ENCODE data around the gene MCC.
"Not testable (repeated sequence)": the region's sequence is repeated elsewhere in the genome, so short reads cannot be mapped to it uniquely, and the experiment has no call there.

MCC gene

DNA sequence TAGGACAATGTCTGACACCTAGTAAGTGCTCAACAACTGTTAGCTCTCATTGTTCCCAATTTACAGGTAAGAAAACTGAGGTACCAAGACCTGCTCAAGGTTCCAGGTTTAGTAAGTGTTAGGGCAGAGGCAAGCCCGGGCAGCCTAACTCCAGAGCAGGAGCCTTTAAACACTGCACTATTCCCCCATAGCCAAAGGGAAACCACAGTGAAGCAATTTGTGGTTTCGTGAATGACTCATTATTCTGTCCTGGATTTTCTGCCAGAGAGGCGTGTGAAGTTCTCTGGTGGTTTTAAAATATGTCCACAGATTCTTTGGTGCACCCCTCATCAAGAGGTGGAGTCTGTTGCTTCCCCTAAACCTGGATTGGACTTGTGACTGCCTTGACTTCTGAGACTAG, 1.0 kb upstream of the MCC start:
- no peak for DNase-seq

DNA sequence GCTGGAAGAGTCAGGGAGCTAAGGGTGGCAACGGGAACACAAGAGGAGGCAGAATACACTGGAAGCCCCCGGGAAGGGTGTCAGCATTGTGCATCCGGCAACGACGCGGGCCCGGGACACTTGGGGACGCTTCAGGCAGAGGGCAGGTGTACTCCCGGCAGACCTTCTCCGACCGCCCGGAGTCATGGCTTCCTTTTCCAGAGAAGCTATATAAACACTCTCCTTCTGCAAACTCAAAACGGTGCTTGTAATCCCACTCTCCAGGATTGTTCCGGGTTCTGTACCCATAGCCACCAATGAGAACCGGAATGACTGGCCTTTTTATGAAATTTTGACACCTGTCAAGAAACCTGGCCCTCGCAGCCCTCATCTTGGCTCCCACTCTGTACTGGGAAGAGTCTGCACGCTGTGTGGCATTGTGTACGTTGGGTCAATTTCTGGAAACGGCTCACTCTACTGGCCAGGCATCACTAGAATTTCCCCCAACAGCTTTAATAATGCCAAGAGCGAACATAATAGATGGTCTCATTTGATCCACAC, 462 bp upstream of the MCC start:
- no peak for DNase-seq

DNA sequence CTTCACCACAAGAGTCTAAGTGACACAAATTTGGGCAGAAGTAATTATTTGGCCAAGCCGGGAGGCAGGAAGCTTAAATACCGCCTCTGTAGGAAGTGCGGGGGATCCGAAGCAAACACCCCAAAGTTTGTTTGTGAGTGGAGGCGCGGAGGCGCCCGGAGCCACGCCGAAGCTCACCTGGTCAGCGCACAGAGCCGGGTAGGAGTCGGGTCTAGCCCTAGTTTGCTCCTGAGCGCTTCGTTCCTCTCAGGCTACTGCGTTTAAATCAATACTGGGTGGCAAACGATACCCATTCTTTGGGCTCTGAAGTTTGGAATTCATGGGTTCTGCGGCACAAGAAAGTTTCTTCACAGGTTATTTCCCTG, 855 bp downstream of the MCC start:
- DNase-seq: no peak

DNA sequence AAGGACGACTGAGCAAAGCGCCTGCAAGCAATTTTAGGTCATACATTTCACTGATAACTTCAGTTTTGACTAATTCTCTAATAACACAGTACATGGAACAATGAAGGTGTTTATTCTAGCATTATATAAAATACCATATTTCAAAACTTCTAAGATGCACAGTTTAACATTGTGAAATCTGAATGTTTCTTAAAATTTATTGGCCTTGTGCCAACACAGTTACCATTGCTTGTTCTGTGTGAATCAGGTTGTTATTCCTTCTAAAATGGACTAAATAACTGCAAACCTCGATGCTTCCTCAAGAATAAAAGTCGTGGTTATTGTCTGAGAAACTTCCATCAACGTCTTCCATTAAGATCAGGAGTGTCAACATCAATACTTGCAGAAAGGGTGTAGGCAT, 8.0 kb downstream of the MCC start:
- no peak for DNase-seq

DNA sequence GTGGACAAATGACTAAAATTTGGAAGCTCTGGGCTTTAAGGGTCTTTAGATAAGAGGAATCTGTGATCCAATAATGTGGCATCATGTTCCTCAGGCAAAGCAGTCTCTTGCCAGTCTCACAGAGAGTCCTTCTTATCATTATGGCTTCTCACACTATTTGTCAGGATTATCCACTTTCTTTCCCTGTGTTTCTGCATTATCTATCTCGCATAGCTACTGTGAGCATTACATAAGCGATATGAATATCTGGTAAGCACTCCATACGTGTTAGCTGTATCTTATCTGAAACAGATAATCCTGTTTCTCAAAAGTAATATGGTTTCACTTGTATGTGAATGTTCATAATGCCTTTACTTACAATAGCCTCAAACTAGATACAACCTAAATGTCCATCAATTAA, 9.6 kb downstream of the MCC start:
- DNase-seq: no peak

DNA sequence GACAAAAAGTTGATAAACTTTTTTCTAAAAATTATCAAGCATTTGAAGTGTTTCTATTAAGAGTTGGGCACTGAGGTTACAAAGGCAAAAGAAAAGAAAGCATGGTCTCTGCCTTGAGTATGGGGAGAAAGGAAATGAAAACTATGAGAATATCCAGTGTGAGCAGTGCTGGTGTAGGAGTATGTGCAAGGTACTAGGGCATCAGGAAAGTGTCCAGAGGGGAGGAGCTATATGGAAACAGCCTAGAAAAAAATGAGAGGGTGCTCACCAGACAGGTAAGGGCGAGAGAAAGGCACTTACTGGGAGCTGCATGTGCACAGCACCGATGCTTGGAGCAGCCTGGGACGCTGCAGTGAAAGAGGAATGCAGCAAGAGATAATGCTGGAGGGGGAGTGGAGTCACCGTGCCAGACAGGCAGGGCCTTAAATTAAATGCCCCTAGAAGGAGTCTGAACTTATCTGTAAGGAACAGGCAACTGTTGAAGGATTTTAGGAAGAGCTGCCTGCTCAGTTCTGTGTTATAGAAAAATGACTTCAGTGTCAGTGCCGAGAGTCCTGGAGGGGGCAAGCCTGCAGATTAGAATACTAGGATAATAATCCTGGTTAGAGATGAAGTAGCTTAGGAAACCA, 14.0 kb downstream of the MCC start:
- DNase-seq: no peak

DNA sequence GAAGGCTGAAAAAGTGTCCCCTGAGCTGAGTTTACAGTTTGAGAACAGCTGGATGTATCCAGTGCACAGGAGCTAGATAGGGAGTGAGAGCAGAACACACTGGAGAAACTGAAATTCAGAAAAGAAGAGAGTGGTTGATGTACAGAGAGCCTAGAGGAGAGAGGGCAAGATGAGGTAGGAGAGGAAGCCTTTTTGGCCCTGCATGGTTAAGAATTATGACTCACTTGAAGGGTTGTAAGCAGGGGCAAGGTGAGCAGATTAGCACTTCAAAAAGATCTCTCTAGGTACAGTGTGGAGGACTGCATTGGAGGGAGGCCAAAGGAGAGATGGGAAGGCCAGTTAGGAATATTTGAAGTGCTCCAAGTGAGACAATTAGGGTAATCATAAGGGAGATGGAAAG, 25.2 kb downstream of the MCC start:
- DNase-seq: no peak

DNA sequence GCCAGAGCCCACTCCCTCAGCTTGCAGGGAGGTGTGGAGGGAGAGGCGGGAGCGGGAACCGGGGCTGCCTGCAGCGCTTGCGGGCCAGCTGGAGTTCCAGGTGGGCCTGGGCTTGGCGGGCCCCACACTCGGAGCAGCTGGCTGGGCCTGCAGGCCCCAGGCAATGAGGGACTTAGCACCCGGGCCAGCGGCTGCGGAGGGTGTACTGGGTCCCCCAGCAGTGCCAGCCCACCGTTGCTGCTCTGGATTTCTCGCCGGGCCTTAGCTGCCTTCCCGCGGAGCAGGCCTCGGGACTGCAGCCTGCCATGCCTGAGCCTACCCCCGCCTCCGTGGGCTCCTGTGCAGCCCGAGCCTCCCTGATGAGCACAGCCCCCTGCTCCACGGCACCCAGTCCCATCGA, 31.1 kb downstream of the MCC start:
- not testable (repeated sequence) for DNase-seq

DNA sequence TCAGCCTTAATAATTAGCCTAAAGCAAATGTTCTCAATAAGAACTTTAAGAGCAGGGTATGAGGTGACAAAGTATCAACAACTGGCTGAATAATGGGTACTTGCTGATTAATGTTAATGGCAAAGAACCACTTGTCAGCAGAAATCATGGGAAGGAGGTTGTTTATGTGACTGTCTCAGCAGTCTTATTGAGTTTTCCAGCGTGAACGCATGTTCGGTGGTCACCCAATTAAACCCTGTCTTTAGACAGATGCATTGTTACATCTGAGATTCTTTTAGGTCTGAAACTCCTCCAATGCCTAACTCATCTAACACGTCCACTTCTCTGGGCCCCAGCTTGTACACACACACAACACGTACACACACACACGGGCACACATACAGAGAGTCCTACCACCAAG, 35.3 kb downstream of the MCC start:
- no peak for DNase-seq

DNA sequence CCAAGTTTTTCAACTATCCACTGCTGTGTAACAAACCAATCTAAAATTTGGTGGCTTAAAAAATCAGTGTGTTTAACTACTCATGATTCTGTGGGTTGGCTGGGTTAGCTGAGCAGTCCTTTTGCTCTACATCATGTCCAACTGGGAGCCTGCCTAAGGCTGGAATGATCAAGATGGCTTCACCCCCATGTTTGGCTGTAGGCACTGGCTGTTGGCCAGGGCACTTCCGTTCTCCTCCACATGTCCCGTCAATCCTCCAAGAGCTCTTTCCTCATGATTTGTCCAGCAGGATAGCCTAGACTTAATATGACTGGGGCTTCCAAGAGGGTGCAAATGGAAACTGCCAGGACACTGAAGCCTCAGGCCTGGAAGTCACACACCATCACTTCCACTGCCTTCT, 36.5 kb downstream of the MCC start:
- no peak for DNase-seq

DNA sequence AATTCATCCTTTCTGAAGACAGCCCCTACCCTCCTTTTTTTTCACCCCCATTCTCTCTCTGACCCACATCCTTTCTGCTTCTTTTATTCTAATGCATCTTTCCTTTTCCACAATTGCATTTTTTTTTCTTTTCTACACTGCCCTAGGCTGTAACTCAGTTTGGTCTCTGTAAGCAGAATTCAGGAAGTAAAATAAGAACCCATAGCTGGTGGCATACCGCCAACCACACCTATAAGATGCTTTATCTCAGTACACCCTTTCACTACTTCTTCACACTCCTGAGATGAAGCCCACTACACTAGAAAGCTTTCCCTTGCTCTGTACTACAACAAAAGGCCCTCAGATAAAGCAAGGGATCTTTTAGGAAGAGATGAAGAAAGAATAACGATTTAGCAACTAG, 37.3 kb downstream of the MCC start:
- no peak for DNase-seq

DNA sequence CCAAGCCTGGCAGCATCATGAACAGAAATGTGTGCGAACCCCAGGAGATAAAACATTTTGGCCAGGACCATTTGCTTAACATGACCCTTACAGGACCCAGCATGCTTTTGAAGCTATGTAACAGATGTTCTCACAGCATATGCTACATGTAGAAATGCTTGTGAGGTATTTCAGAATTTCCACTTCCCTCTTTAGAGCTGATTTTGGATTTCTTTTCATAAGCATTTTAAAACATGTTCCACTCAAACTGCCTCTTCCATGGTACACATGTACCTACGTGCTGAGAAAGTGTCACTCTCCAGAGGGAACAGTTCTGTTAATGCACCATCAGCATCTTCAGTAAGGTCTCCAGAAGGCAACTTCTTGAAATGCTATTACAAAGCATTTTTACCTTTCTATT, 37.8 kb downstream of the MCC start:
- DNase-seq: no peak

DNA sequence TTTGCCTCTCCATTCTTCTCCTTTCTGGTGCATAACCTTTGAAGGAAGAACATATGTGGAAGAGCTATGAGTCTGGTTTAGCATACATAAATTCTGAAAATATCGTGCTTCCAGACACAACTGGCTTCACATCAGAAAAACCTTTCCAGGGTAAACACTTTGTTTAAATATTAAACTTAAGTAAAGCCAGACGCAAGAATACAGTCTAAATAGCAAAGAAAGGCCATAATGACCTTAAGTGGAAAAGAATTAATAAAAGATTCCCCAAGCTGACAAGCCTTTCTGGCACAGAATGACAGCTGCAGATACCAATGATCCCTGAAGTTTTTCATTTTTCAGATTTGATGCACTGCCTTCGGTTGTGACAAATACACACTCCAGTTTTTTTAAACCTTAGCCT, 40.0 kb downstream of the MCC start:
- DNase-seq: no peak

DNA sequence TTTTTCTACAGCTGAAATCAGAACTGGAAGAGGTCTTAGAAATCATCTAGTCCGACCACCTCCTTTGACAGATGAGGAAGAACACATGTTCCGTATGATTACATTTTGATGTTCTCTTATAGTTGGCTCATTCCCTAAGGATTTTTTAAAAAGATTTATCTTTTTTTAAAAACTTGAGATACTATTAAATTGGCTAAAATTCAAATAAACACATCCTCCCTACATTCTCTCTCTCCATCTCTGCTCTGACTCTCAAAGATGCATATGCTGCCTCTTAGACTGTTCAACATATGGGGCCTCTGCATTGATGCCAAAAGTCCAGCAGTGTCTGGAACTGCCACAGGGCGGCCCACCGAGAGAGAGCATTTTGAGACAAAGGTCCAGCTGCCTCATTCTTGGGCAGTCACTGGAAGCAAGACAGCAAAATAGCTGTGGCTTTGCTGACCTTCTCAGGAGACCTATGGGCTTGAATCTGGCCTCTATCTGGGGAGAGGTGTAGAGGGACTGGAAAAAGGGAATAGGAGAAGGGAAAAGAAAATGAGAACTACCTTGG, 40.7 kb downstream of the MCC start:
- no peak for DNase-seq

DNA sequence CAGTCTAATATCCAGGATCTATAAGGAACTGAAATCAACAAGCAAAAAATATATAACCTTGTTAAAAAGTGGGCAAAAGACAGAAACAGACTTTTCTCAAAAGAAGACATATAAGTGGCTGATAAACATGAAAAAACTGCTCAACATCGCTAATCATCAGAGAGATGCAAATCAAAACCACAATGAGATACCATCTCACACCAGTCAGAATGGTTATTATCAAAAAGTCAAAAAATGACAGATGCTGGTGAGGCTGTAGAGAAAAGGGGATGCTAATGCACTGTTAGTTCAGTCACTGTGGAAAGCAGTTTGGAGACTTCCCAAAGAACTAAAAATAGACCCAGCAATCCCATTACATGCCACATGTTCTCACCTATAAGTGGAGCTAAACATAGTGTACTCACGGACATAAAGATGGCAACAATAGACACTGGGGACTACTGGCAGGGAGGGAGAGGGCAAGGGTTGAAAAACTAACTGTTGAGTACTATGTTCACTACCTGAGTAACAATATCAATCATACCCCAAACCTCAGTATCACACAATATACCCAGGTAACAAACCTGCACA, 41.8 kb downstream of the MCC start:
- no peak for DNase-seq

DNA sequence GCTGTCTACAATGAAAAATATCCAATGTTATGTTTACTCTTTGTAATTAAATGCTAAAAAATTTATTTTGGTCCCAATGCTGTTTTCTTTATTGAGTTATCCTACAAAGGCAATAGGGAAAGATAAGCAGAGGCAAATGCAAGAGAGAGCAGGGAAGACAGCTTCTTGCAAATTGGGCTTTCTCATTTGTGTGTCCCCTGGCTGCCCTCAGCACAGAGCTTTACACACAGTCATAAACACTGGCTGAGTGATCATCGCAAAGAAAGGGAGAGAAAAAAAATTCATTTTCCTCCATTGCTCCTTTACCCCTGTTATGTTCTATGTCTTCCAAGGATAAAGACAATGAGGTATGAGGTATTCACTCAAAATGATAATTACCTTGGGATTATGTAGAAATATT, 51.1 kb downstream of the MCC start:
- DNase-seq: no peak

DNA sequence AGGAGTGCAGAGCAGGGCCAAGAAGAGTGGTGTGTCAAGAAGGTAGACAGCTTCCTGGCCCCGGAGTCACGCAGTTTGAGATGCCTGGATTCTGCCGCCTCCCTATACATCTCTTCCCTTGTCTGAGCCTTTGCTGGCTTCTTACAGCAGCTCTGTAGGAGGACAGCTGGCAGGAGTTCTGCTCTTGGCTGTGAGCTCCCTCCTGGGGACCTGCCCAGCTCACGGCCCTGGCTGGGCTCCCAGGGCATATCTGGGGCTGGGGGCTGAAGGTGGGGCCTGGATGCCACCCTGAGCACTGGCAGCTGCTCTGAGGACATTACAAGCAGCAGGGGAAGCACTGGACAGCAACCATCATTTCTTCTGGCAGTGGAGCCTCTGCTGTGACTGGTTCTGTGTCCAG, 52.7 kb downstream of the MCC start:
- no peak for DNase-seq

DNA sequence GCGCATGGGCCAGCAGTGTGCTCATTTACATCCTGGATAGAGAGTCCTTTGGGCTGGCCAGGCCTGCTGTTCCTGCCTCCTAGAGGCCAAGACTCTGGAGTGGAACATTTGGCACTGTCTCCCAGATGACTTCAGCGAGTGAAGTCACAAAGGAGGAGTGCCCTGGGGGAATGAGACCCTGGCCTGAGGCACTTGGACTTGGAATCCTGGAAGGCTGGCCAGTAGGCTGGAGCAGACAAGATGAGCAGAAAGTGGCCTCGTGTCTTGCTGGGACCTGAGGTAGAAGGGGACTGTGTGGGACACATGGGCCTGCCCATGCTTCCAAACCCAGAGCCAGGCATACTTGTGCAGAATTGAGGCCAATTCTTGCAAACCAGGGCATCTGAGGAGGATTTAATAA, 53.4 kb downstream of the MCC start, which contains the start of gene TSSK1B:
TSSK1B (minus strand) TSS at position 101 of the 400 bp plus-strand sequence. CDS start 150 bp downstream, outside the sequence.
- no peak for DNase-seq

DNA sequence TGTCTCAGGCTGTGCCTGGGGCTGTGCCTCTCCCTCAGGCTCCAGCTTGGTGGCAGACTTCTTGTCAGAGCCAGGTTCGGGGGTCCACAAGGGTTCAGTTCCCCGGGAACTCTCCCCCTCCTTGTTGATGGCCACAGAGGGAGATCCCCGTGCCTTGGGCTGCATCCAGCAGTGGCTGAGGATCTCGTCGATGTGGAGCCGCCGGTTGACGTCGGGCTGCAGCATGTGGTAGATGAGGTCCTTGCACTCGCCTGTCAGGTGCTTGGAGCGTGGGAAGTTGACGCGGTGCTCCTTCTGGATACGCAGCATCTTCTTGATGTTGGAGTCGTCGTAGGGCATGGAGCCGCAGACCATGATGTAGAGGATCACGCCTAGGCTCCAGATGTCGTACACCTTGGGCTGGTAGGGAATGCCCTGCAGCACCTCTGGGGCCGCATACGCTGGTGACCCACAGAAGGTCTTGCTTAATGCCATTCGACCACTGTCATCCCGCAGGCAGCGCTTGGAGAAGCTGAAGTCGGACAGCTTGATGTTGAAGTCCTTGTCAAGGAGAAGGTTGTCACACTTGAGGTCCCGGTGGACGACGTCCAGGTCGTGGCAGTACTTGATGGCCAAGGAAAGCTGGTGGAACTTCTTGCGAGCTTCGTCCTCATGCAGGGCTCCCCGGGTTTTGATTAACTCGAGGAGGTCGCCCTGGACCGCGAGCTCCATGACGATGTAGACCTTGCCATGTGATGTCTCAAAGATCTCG, 54.2 kb downstream of the MCC start:
- no peak for DNase-seq

DNA sequence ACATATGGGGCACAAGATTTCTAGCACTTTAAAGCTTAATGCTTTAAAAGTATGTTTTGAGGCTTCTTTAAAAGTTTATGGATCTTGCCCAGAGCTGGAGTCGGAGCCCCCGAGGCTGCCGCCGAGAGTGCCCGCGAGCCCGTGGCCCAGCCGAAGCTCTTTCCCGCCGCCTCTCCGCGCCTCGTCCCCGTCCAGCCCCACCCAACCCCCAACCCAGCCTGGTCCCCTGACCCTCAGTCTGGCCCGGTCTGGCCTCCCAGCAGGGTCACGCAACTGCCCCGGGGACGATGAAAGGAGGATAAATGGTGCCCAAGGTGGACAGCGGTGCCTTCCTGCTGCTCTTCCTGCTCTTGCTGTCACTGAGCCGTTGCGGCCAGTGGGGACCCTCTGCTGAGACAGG, 55.2 kb downstream of the MCC start:
- no peak for DNase-seq

DNA sequence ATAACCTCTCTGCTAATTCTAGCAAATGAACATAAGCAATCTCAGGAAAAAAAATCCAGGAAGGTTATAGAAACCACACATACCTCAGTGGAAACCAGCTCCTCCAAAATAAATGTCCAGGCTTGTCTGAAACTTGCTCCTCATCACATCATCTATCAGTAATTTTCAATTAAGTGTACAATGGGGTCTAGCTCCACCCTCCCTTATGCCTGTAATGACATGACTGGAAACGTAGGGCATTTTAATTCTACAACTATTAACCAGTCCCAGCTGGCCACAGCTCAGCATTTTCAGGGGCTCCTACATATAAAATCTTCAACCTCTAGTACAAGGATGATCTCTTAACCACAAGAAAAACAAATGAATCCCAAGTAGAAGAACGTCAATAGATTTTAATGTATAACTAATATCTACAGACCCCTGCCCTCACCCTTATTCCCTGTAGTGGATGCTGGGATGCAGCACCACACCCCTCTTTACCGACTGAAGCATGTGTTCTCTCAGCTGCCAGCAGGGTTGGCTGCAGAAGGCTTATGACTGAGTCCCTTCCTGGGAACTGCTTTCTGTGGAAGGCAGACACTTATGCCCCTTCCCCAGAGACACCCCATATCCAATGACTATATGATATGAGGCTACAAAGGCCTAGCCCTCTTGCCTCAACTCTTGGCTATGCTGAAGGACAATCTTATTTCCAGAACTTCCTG, 60.2 kb downstream of the MCC start:
- DNase-seq: no peak

DNA sequence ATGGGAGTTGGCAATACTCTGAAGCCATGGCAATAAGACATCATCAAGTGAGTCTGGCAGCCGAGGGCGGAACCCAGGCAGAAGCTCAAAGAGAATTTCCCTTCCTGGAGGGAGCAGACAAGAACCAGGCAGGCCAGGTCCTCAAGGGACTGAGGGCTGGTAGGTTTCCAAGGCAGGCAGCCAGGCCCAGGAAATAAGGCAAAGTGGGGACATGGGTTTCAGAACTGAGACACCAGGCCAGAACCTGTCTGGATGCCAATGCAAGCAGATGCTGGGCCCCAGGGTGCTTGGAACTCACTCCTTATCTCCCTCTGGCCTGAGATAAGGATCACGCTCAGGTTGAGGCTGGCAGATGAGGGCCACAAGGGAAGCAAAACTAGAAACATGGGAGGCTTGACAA, 62.3 kb downstream of the MCC start:
- DNase-seq: no peak

DNA sequence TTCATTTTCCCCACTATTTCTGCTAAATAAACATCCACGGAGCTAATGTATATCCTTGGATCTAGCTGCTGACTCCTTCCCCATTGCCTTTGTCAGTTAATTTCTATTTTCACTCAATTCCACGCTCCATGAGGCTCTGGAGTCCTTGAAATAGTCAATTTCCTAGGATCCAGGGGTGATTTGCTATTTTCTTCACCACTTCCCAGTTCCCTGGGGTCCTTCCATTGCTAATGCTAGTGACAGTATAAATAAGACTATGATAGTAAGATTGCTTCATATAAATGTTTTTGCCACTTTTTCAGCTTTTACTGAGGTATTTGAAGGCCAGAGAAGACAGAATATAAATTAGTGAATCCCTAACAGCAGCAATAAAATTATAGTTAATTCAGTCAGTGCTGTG, 66.6 kb downstream of the MCC start:
- DNase-seq: no peak
